Panc1 (cell line): ENCODE measurements around the gene PCDH15. TPM values are rescaled to one million over a fixed set of nuclear protein-coding genes. Genes with fewer than 3 reads are reported as not detected.

Experiments used
- ATAC-seq: fragments of 200-7000 bp; cut with Tn5 transposase; 2 replicates; pipeline ENCODE4 v1.9.1; 2020; ENCODE audit warnings: mild to moderate bottlenecking, moderate library complexity
- BruUV-seq: library from RNA; stranded (reverse); fragments of 400-500 nt; replicated peaks from 2 replicates; lab custom pipeline; 2021; lab: Mats Ljungman, UMichigan
- CTCF ChIA-PET: fragments of 300-600 bp; sonication (Branson Sonifier 250); formaldehyde crosslinking; loops from one replicate; lab custom pipeline; 2022; ENCODE audit warnings: antibody characterized with exemption; lab: Charles Lee
- POLR2A ChIA-PET: fragments of 300-600 bp; sonication (Branson Sonifier 250); formaldehyde crosslinking; loops from one replicate; lab custom pipeline; 2022; ENCODE audit warnings: antibody characterized with exemption; lab: Charles Lee
- DNase-seq: peaks from one replicate; pipeline ENCODE4 v3.0.0-alpha.2; 2010; ENCODE audit warnings: low read depth, low spot score
- H3K27ac ChIP-seq: 2 replicates; pipeline ENCODE4 v1.5.1; 2011; ENCODE audit warnings: mild to moderate bottlenecking, low read length, inconsistent platforms
- H3K27me3 ChIP-seq: fragments of 200-500 bp; sonication (Bioruptor generic); 2 replicates; pipeline ENCODE4 v1.6.0; 2014; ENCODE audit warnings: low read length, inconsistent platforms; ENCODE audit not compliant: control insufficient read depth, insufficient read depth
- H3K36me3 ChIP-seq: fragments of 200-500 bp; sonication (Bioruptor generic); 2 replicates; pipeline ENCODE4 v1.5.1; 2014; ENCODE audit warnings: inconsistent platforms, mild to moderate bottlenecking, low read length, moderate library complexity; ENCODE audit not compliant: control insufficient read depth, insufficient read depth
- H3K4me1 ChIP-seq: 2 replicates; pipeline ENCODE4 v1.5.1; 2011; ENCODE audit warnings: inconsistent platforms, mild to moderate bottlenecking, low read length, moderate library complexity; ENCODE audit not compliant: control insufficient read depth, insufficient read depth
- H3K4me3 ChIP-seq, 2 experiments: 2 replicates each; pipeline ENCODE4 v1.5.1; 2011 to 2012; ENCODE audit warnings: low read depth in 2 of 2, low read length in 2 of 2, mild to moderate bottlenecking in 2 of 2, inconsistent platforms in 1 of 2, moderate library complexity in 1 of 2
- H3K9me3 ChIP-seq: fragments of 200-500 bp; sonication (Bioruptor generic); 2 replicates; pipeline ENCODE4 v1.5.1; 2014; ENCODE audit warnings: low read depth, mild to moderate bottlenecking, inconsistent platforms, low read length, moderate library complexity; ENCODE audit not compliant: control insufficient read depth, insufficient read depth
- POLR2AphosphoS5 ChIP-seq: IDR thresholded peaks from 2 replicates; pipeline ENCODE4 v1.6.1; 2012; ENCODE audit warnings: mild to moderate bottlenecking, low read depth, low read length, moderate library complexity
- SIN3A ChIP-seq: IDR thresholded peaks from 2 replicates; pipeline ENCODE4 v1.6.1; 2012; ENCODE audit warnings: low read depth, mild to moderate bottlenecking, low read length, moderate library complexity, borderline replicate concordance; ENCODE audit not compliant: insufficient read depth
- TCF7L2 ChIP-seq: IDR thresholded peaks from 2 replicates; pipeline ENCODE4 v1.6.1; 2011; ENCODE audit warnings: mild to moderate bottlenecking, low read depth, low read length, inconsistent platforms
- in situ Hi-C: cut with HindIII; loops from 2 replicates; pipeline ENCODE4 v1.10.0; 2016; ENCODE audit warnings: low sequenced_read_pairs, low pct_unique_long_range_greater_than_20kb
- intact Hi-C: fragments of 100-400 bp; cut with micrococcal nuclease; formaldehyde crosslinking; loops from one replicate; pipeline ENCODE4 v1.10.0; 2022; ENCODE audit not compliant: unreplicated experiment
- total RNA-seq: library from RNA; stranded (reverse); gene quantifications from one replicate; pipeline ENCODE4 v1.2.1, GENCODE V29; 2021; ENCODE audit not compliant: unreplicated experiment
- TF ChIP-seq, protein P1 (sequence below): fragments of 450-650 bp; IDR thresholded peaks from 2 replicates; pipeline ENCODE4 v1.5.1; 2017; ENCODE audit warnings: mild to moderate bottlenecking
- TF ChIP-seq, protein P2 (sequence below), 2 experiments: IDR thresholded peaks; 2 replicates each; pipeline ENCODE4 v1.6.1; 2011 to 2012; ENCODE audit warnings: low read depth in 2 of 2, control low read depth in 1 of 2, low read length in 1 of 2, mild to moderate bottlenecking in 1 of 2, moderate library complexity in 1 of 2; ENCODE audit not compliant: insufficient read depth in 1 of 2

PCDH15 gene
- total RNA-seq, 1 experiment from 2014 or later = 0.18 TPM

- in situ Hi-C loops (no loop called here), intact Hi-C loops (no loop called here)
- Histone ChIP-seq H3K27ac (no peak overlapping the region), H3K27me3 (no peaks in the 10 kb centered on the region), H3K4me1 (no peaks in the 10 kb centered on the region), H3K36me3 (no peaks in the 10 kb centered on the region), H3K4me3 (no peak overlapping the region), H3K9me3 (no peaks in the 10 kb centered on the region; the same call in 1 of the 2 replicates)
- ATAC-seq = no peak
- CTCF ChIA-PET = no interaction called here
- POLR2A ChIA-PET = no interaction called here
- no peak for DNase-seq
- BruUV-seq = no TSS peak
- TF ChIP-seq, protein P1, sequence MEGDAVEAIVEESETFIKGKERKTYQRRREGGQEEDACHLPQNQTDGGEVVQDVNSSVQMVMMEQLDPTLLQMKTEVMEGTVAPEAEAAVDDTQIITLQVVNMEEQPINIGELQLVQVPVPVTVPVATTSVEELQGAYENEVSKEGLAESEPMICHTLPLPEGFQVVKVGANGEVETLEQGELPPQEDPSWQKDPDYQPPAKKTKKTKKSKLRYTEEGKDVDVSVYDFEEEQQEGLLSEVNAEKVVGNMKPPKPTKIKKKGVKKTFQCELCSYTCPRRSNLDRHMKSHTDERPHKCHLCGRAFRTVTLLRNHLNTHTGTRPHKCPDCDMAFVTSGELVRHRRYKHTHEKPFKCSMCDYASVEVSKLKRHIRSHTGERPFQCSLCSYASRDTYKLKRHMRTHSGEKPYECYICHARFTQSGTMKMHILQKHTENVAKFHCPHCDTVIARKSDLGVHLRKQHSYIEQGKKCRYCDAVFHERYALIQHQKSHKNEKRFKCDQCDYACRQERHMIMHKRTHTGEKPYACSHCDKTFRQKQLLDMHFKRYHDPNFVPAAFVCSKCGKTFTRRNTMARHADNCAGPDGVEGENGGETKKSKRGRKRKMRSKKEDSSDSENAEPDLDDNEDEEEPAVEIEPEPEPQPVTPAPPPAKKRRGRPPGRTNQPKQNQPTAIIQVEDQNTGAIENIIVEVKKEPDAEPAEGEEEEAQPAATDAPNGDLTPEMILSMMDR = no peak
- TF ChIP-seq SIN3A (no peak), POLR2AphosphoS5 (no peak), TCF7L2 (no peak)
- TF ChIP-seq, protein P2, sequence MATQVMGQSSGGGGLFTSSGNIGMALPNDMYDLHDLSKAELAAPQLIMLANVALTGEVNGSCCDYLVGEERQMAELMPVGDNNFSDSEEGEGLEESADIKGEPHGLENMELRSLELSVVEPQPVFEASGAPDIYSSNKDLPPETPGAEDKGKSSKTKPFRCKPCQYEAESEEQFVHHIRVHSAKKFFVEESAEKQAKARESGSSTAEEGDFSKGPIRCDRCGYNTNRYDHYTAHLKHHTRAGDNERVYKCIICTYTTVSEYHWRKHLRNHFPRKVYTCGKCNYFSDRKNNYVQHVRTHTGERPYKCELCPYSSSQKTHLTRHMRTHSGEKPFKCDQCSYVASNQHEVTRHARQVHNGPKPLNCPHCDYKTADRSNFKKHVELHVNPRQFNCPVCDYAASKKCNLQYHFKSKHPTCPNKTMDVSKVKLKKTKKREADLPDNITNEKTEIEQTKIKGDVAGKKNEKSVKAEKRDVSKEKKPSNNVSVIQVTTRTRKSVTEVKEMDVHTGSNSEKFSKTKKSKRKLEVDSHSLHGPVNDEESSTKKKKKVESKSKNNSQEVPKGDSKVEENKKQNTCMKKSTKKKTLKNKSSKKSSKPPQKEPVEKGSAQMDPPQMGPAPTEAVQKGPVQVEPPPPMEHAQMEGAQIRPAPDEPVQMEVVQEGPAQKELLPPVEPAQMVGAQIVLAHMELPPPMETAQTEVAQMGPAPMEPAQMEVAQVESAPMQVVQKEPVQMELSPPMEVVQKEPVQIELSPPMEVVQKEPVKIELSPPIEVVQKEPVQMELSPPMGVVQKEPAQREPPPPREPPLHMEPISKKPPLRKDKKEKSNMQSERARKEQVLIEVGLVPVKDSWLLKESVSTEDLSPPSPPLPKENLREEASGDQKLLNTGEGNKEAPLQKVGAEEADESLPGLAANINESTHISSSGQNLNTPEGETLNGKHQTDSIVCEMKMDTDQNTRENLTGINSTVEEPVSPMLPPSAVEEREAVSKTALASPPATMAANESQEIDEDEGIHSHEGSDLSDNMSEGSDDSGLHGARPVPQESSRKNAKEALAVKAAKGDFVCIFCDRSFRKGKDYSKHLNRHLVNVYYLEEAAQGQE (IDR thresholded peaks at IDR 0.05; ENCODE audit: insufficient read depth in 1 of 2, low read depth in 2 of 2, low read length in 1 of 2) = no peak
Measured at GRCh38 chr10:54372179-54372578, 428.9 kb downstream of the PCDH15 start.

- no peaks in the 10 kb centered on the region for H3K36me3 ChIP-seq
- H3K27ac ChIP-seq = no peak overlapping the region
- H3K9me3 ChIP-seq = no peaks in the 10 kb centered on the region
- no peak for DNase-seq
- BruUV-seq = no TSS peak
- TF ChIP-seq, protein P1 = no peak
- TF ChIP-seq POLR2AphosphoS5 (no peak), TCF7L2 (no peak), SIN3A (no peak)
- TF ChIP-seq, protein P2 (IDR thresholded peaks at IDR 0.05; ENCODE audit: insufficient read depth in 1 of 2, low read depth in 2 of 2, low read length in 1 of 2) = no peak
- no peaks in the 10 kb centered on the region for H3K27me3 ChIP-seq
- ATAC-seq = no peak
- in situ Hi-C loops = no loop called here
- intact Hi-C loops = no loop called here
- CTCF ChIA-PET = no interaction called here
- no peak overlapping the region for H3K4me3 ChIP-seq
- POLR2A ChIA-PET = no interaction called here
- H3K4me1 ChIP-seq = no peaks in the 10 kb centered on the region
Measured at GRCh38 chr10:54368984-54369383, 432.0 kb downstream of the PCDH15 start.
